K562 (cell line): Measurements from ENCODE around the gene TBC1D26. TPM values are rescaled to one million over a fixed set of nuclear protein-coding genes. Genes with fewer than 3 reads are reported as not detected.

Experiments used
- ATAC-seq: fragments of 200-7000 bp; cut with Tn5 transposase; 3 replicates; pipeline ENCODE4 v1.9.1; 2020; ENCODE audit warnings: moderate library complexity
- BruUV-seq: library from RNA; stranded (reverse); fragments of 400-500 nt; replicated peaks from 2 replicates; lab custom pipeline; 2021; lab: Mats Ljungman, UMichigan
- CTCF ChIA-PET: fragments of 300-600 bp; formaldehyde crosslinking; extraction: SDS; loops from one replicate; lab custom pipeline; 2021; ENCODE audit warnings: low intra/inter-chr PET ratio; lab: Yijun Ruan, JAX
- POLR2A ChIA-PET: fragments of 300-600, 350-650 bp; sonication (Branson Sonifier 250); formaldehyde crosslinking; extraction: SDS; loops from one replicate; lab custom pipeline; 2021; ENCODE audit warnings: antibody characterized with exemption, inconsistent platforms; lab: Yijun Ruan, JAX
- DNase-seq, 4 experiments: peaks; one replicate each; pipeline versions ENCODE4 v3.0.0 to v3.0.0-alpha.2; 2011 to 2018; ENCODE audit warnings: low spot score in 3 of 4, mixed read lengths in 3 of 4; ENCODE audit errors: extremely low read depth in 1 of 4
- FAIRE-seq: peaks from 2 replicates; lab custom pipeline; 2011; peaks lifted over from hg19 to GRCh38; lab: Jason Lieb, UNC
- H2AFZ ChIP-seq: 2 replicates; pipeline ENCODE4 v1.6.0; 2011; ENCODE audit warnings: low read depth, low read length, control low read depth, inconsistent platforms
- H3K27ac ChIP-seq: fragments of 200-600 bp; 3 replicates; pipeline ENCODE4 v1.8.0; 2011; ENCODE audit warnings: low read depth, mild to moderate bottlenecking, control low read depth, inconsistent platforms, low read length, moderate library complexity, mixed read lengths; ENCODE audit errors: extremely low read depth
- H3K27me3 ChIP-seq, 2 experiments: fragments of 300-600 bp in 1 of 2; 2 replicates in 1 of 2; 3 replicates in 1 of 2; pipeline versions ENCODE4 v1.6.0 to v1.8.0; 2011; ENCODE audit warnings: inconsistent platforms in 2 of 2, low read length in 2 of 2, mild to moderate bottlenecking in 1 of 2, mixed read lengths in 1 of 2, moderate library complexity in 1 of 2; ENCODE audit not compliant: control insufficient read depth in 2 of 2, insufficient read depth in 2 of 2
- H3K36me3 ChIP-seq: fragments of 300-600 bp; 3 replicates; pipeline ENCODE4 v1.8.0; 2011; ENCODE audit warnings: mild to moderate bottlenecking, low read length, inconsistent platforms; ENCODE audit not compliant: control insufficient read depth, insufficient read depth
- H3K4me1 ChIP-seq, 2 experiments: fragments of 200-600 bp in 1 of 2; replicated peaks in 1 of 2; 2 replicates in 1 of 2; 3 replicates in 1 of 2; pipeline versions ENCODE4 v1.5.1 to v1.8.0; 2011; ENCODE audit warnings: inconsistent platforms in 2 of 2, low read length in 2 of 2, mild to moderate bottlenecking in 1 of 2, mixed read lengths in 1 of 2, moderate library complexity in 1 of 2; ENCODE audit not compliant: control insufficient read depth in 2 of 2, insufficient read depth in 2 of 2
- H3K4me2 ChIP-seq: 2 replicates; pipeline ENCODE4 v1.6.1; 2011; ENCODE audit warnings: low read length, control low read depth, inconsistent platforms, mixed read lengths; ENCODE audit not compliant: insufficient read depth
- H3K4me3 ChIP-seq: fragments of 200-600 bp; sonication (generic), shearing (Covaris generic); 2 replicates; pipeline ENCODE4 v1.5.1; 2016; ENCODE audit warnings: control low read depth, inconsistent platforms
- H3K79me2 ChIP-seq: fragments of 200-600 bp; 3 replicates; pipeline ENCODE4 v1.8.0; 2011; ENCODE audit warnings: low read length, inconsistent platforms; ENCODE audit not compliant: control insufficient read depth, insufficient read depth
- H3K9ac ChIP-seq, 2 experiments: 2 replicates each; pipeline versions ENCODE4 v1.6.0 to v1.6.1; 2011; ENCODE audit warnings: low read depth in 2 of 2, low read length in 2 of 2, control low read depth in 1 of 2, inconsistent platforms in 1 of 2, mild to moderate bottlenecking in 1 of 2, mixed read lengths in 1 of 2; ENCODE audit not compliant: insufficient read depth in 1 of 2
- H3K9me1 ChIP-seq: one replicate; pipeline ENCODE4 v1.6.0; 2011; ENCODE audit warnings: inconsistent platforms, mild to moderate bottlenecking, low read length, moderate library complexity; ENCODE audit not compliant: control insufficient read depth, insufficient read depth
- H3K9me3 ChIP-seq: replicated peaks from 2 replicates; pipeline ENCODE4 v1.5.1; 2011; ENCODE audit warnings: low read depth, low read length, inconsistent platforms; ENCODE audit not compliant: control insufficient read depth, insufficient read depth
- H4K20me1 ChIP-seq: replicated peaks from 2 replicates; pipeline ENCODE4 v1.6.1; 2011; ENCODE audit warnings: low read length, inconsistent platforms, mixed read lengths; ENCODE audit not compliant: control insufficient read depth, insufficient read depth
- KDM5B ChIP-seq: fragments of 200-600 bp; sonication (generic); IDR thresholded peaks from 2 replicates; pipeline ENCODE4 v1.6.1; 2012; ENCODE audit warnings: low read depth, mild to moderate bottlenecking, moderate library complexity, low read length, control low read depth, inconsistent platforms; ENCODE audit not compliant: insufficient replicate concordance
- POLR2H ChIP-seq: IDR thresholded peaks from 2 replicates; pipeline ENCODE4 v1.6.1; 2016; ENCODE audit warnings: missing genetic modification characterization, low read depth, mild to moderate bottlenecking, control low read depth, missing compliant biosample characterization, moderate library complexity
- ZNF696 ChIP-seq: fragments of 250-450 bp; sonication (Bioruptor Pico); conservative IDR thresholded peaks from 2 replicates; pipeline ENCODE4 v1.4.0; 2020; ENCODE audit warnings: mild to moderate bottlenecking, moderate library complexity
- WGBS: fragments of 100-300 bp; shearing (Covaris generic); methylation state at CpG from one replicate; pipeline ENCODE4 v1.1.6; 2016; ENCODE audit warnings: low coverage, mixed read lengths; ENCODE audit not compliant: insufficient coverage; ENCODE audit errors: missing lambda C conversion rate; 5-methylcytosine and 5-hydroxymethylcytosine counted together
- in situ Hi-C: fragments of 300-500 bp; cut with MboI; formaldehyde crosslinking; loops from 4 replicates; pipeline ENCODE4 v1.15.0; 2018; ENCODE audit warnings: inconsistent platforms, mixed read lengths
- intact Hi-C: fragments of 100-400 bp; cut with micrococcal nuclease; formaldehyde crosslinking; loops from 2 replicates; pipeline ENCODE4 v1.14.2; 2022
- polyA plus RNA-seq, 8 experiments: library from polyadenylated mRNA; depleted of rRNA in 4 of 8; stranded (reverse) in 5 of 8; unstranded in 3 of 8; fragments of >200 nt; fragmentation: Nextera tagmentation in 2 of 8; fragmentation: Illumina TruSeq in 1 of 8; extraction: Ambion mirVana in 2 of 8; extraction: Trizol in 1 of 8; gene quantifications; 2 replicates each; pipeline versions ENCODE4 v1.2.1 to v1.2.3, GENCODE V29; 2011 to 2014; ENCODE audit warnings: inconsistent platforms in 1 of 8, missing spikeins in 1 of 8
- total RNA-seq, 7 experiments: library from RNA; depleted of rRNA in 6 of 7; stranded (reverse); fragments of >200 nt in 6 of 7; fragmentation: Illumina TruSeq in 2 of 7; extraction: Trizol in 2 of 7; gene quantifications; 2 replicates each; pipeline versions ENCODE4 v1.2.1 to v1.2.3, GENCODE V29; 2011 to 2021; ENCODE audit warnings: low replicate concordance in 1 of 7
- TF ChIP-seq, protein P1 (sequence below): fragments of 200-800 bp; sonication (Bioruptor generic); IDR thresholded peaks from 2 replicates; pipeline ENCODE4 v1.6.1; 2016; ENCODE audit warnings: missing genetic modification characterization, missing compliant biosample characterization
- TF ChIP-seq, protein P2 (sequence below): fragments of 250-450 bp; sonication (Bioruptor Pico); IDR thresholded peaks from 2 replicates; pipeline ENCODE4 v1.5.0; 2020; ENCODE audit warnings: mild to moderate bottlenecking

The TBC1D26 gene
- total and polyA plus RNA-seq, 9 of the 15 experiments (the other 6 are each of a cell fraction or from before 2014, with no cell fraction given), result 0.08 TPM; not detected in 8

DNA sequence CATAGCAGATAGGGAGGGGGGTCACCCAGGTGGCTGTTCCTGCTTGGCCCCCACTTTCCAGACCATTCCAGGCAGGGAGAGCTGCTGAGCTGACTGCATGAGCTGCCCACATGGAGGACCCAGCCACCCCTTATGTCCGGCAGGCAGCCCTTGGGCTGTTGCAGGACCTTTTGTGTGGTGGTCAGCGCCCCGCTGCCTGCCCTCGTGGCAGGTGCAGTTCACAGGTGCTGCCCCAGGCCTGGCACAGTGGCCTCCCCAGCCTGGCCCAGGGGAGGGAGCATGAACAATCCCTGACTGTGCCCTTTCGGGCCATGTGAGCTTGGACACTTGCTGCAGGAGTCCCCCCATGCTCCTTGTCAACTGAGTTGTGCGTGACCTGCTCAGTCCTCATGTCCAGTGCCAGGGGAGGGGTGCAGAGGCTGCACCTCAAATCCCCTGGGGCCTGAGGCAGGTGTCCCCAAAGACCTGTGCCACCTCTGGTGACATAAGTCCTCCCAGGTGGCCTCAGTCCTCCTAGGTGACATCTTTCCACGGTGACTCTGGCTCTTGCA, 8.6 kb downstream of the TBC1D26 start (continued):
- TF ChIP-seq, protein P1, sequence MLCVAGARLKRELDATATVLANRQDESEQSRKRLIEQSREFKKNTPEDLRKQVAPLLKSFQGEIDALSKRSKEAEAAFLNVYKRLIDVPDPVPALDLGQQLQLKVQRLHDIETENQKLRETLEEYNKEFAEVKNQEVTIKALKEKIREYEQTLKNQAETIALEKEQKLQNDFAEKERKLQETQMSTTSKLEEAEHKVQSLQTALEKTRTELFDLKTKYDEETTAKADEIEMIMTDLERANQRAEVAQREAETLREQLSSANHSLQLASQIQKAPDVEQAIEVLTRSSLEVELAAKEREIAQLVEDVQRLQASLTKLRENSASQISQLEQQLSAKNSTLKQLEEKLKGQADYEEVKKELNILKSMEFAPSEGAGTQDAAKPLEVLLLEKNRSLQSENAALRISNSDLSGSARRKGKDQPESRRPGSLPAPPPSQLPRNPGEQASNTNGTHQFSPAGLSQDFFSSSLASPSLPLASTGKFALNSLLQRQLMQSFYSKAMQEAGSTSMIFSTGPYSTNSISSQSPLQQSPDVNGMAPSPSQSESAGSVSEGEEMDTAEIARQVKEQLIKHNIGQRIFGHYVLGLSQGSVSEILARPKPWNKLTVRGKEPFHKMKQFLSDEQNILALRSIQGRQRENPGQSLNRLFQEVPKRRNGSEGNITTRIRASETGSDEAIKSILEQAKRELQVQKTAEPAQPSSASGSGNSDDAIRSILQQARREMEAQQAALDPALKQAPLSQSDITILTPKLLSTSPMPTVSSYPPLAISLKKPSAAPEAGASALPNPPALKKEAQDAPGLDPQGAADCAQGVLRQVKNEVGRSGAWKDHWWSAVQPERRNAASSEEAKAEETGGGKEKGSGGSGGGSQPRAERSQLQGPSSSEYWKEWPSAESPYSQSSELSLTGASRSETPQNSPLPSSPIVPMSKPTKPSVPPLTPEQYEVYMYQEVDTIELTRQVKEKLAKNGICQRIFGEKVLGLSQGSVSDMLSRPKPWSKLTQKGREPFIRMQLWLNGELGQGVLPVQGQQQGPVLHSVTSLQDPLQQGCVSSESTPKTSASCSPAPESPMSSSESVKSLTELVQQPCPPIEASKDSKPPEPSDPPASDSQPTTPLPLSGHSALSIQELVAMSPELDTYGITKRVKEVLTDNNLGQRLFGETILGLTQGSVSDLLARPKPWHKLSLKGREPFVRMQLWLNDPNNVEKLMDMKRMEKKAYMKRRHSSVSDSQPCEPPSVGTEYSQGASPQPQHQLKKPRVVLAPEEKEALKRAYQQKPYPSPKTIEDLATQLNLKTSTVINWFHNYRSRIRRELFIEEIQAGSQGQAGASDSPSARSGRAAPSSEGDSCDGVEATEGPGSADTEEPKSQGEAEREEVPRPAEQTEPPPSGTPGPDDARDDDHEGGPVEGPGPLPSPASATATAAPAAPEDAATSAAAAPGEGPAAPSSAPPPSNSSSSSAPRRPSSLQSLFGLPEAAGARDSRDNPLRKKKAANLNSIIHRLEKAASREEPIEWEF (CRISPR knock-in tag), result no peak
- TF ChIP-seq ZNF696, result no peak
- TF ChIP-seq POLR2H (tag), result no peak

GRCh38 chr17:15741624-15742023, 9.5 kb downstream of the TBC1D26 start:
- no peak overlapping the region for H3K9ac ChIP-seq
- no peaks in the 10 kb centered on the region for H3K9me3 ChIP-seq
- BruUV-seq, result no TSS peak
- H4K20me1 ChIP-seq, result no peaks in the 10 kb centered on the region
- 0 out of 5 replicates have a peak, but pooled peaks cover 0 to 5% of the 10 kb centered on the region in 2 experiments for H3K27me3 ChIP-seq
- no peak for FAIRE-seq
- no peak overlapping the region for H2AFZ ChIP-seq
- POLR2A ChIA-PET, result no interaction called here
- no peak for DNase-seq
- intact Hi-C loops, result no loop called here
- no peak overlapping the region for H3K4me3 ChIP-seq
- H3K4me2 ChIP-seq, result no peak overlapping the region
- H3K4me1 ChIP-seq, result peaks cover 0 to 3% of the 10 kb centered on the region in 2 experiments; a peak in 1 of 5 replicates
- ATAC-seq, result no peak
- in situ Hi-C loops, result no loop called here
- no peaks in the 10 kb centered on the region for H3K9me1 ChIP-seq
- no peaks in the 10 kb centered on the region for H3K36me3 ChIP-seq
- no peak overlapping the region for H3K27ac ChIP-seq
- WGBS, result 5% methylated on average over 3 of the region's 9 CpGs
- no peaks in the 10 kb centered on the region for H3K79me2 ChIP-seq
- CTCF ChIA-PET, result no interaction called here
- no peak for TF ChIP-seq KDM5B
- TF ChIP-seq, protein P2, sequence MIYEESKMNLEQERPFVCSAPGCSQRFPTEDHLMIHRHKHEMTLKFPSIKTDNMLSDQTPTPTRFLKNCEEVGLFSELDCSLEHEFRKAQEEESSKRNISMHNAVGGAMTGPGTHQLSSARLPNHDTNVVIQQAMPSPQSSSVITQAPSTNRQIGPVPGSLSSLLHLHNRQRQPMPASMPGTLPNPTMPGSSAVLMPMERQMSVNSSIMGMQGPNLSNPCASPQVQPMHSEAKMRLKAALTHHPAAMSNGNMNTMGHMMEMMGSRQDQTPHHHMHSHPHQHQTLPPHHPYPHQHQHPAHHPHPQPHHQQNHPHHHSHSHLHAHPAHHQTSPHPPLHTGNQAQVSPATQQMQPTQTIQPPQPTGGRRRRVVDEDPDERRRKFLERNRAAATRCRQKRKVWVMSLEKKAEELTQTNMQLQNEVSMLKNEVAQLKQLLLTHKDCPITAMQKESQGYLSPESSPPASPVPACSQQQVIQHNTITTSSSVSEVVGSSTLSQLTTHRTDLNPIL (CRISPR knock-in tag), result no peak
